Measurements from ENCODE around the gene RASSF4. TPM values are rescaled to one million over a fixed set of nuclear protein-coding genes. Genes with fewer than 3 reads are reported as not detected.

RASSF4 gene, protein sequence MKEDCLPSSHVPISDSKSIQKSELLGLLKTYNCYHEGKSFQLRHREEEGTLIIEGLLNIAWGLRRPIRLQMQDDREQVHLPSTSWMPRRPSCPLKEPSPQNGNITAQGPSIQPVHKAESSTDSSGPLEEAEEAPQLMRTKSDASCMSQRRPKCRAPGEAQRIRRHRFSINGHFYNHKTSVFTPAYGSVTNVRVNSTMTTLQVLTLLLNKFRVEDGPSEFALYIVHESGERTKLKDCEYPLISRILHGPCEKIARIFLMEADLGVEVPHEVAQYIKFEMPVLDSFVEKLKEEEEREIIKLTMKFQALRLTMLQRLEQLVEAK
- 5.6 and 6.7 TPM in 2 replicates for total RNA-seq

DNA sequence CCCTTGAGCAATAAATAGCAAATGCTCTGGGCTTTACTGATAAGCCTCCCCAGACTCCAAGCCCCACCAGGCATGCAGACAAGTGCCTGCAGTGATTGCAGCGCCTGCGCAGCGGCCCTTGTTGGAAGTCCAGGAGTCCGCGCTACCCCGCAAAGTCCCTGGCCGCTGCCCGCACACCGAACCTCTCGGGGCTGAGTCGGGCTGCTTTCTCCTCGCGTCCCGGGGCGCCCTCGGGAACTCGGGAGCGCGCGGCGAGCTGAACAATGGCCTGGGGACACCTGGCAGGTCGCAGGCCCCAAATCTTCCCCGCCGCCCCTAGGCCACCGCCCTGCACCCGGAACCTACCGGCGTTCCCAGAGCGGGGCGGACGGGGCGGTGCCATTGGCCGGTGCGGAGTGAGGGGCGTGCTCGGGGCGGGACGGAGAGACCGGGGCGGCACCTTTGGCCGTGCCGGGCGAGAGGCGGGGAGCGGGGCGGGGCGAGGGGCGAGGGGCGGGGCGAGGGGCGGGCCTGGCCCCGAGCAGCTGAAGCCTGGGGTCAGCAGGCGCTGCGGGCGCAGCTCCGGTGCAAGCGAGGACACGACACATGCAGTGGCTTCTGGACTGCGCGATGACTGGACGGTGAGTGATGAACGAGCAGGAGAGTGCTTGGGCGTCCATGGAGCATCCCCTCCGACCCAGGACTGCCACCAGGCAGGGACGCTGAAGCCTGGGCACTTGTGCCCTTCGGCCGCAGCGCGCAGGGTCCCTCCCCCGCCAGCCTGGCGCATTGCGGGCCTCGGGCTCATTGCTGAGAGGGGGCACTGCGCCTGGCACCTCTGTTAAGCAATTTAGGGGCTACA, at the start of gene RASSF4:
Gene RASSF4, plus strand, starts transcription at position 556 of the 841 bp plus-strand sequence. CDS start 10,401 bp downstream, outside the sequence.

GRCh38 chr10:44911081-44911540, 48.5 kb upstream of the RASSF4 start, which contains the start of gene TMEM72:
TMEM72 (plus strand) TSS chr10:44911337; CDS start chr10:44911513, 176 bp downstream.

GRCh38 chr10:44978570-44979280, 19.1 kb downstream of the RASSF4 start, which contains the start of gene DEPP1:
DEPP1 (minus strand) TSS chr10:44978809; CDS start chr10:44978030, 779 bp downstream.

DNA sequence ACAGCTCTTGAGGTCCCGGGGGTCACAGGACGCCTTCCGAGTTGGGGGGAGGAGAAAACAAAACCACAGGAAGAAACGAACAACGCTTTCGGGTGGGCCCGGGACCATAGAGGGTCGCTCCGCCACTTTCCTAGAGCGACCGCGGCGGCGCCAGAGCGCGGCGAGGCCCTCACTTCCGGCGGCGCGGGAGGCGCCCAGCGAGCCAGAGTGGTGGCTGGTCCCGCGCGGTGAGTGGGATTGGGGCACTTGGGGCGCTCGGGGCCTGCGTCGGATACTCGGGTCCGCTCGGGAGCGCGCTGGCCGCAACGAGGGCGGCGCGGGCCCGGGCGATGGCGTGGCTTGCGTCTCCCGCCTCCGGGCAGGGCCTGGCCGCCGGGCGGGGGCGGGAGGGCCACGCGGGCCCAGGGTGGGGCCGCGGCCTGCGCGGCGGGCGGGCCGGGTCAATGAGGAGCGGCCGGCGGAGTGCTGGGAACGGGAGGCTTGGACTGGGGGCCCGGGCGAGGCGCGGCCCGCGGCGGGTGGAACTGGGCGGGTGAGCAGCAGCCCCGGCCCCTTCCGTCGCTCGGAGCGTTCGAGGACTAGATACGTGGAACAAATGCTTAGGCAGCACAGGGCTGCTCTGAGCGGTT, 41.3 kb downstream of the RASSF4 start, which contains the start of gene ZNF22:
Gene ZNF22, plus strand, starts transcription at position 172 of the 629 bp plus-strand sequence. CDS start 2,446 bp downstream, outside the sequence.

Other genes with a start within 250 kb of the RASSF4 start
- not detected in 2 replicates for gene TMEM72, start 48.5 kb upstream of the RASSF4 start, total RNA-seq
- 87.3 and 140 TPM in 2 replicates for gene DEPP1, start 19.0 kb downstream of the RASSF4 start, total RNA-seq
- 16.1 and 16.8 TPM in 2 replicates for gene ZNF22, start 41.1 kb downstream of the RASSF4 start, total RNA-seq

Measured in articular chondrocyte of knee joint (primary cell).